Mammary epithelial cell (primary cell): Measurements from ENCODE around the gene AGAP1.

Source experiments
- EZH2 ChIP-seq: IDR thresholded peaks from 2 replicates; pipeline ENCODE4 v1.6.1; 2012; ENCODE audit warnings: low read length, inconsistent platforms, borderline replicate concordance
- TF ChIP-seq, protein P1 (sequence below), 2 donors: IDR thresholded peaks in 1 of 2; conservative IDR thresholded peaks in 1 of 2; 2 replicates each; pipeline ENCODE4 v1.5.1; 2011 to 2012; ENCODE audit warnings: inconsistent platforms in 2 of 2, low read length in 2 of 2, mild to moderate bottlenecking in 2 of 2, control low read depth in 1 of 2, low read depth in 1 of 2; ENCODE audit not compliant: insufficient read depth in 1 of 2; ENCODE audit errors: extremely low read depth in 1 of 2

DNA sequence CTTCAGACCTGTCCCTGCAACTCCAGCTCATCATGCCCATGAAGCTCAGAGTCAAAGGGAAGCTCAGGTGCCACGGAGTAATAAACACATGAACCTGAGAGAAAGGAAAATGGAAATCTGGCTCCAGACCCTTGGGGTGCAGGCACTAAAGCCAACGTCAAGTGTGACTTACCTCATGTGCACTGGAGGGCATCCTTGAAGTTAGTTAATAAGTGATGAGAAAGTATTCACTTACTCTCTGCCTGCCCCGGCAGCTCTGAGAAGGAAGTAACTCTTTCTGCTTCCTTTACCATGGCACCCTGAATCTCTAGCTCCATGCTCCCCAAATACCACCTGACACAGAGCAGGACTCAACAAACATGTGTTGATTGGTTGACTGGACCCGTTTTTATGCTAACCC lies 21.4 kb upstream of the AGAP1 start:
- TF ChIP-seq, protein P1, sequence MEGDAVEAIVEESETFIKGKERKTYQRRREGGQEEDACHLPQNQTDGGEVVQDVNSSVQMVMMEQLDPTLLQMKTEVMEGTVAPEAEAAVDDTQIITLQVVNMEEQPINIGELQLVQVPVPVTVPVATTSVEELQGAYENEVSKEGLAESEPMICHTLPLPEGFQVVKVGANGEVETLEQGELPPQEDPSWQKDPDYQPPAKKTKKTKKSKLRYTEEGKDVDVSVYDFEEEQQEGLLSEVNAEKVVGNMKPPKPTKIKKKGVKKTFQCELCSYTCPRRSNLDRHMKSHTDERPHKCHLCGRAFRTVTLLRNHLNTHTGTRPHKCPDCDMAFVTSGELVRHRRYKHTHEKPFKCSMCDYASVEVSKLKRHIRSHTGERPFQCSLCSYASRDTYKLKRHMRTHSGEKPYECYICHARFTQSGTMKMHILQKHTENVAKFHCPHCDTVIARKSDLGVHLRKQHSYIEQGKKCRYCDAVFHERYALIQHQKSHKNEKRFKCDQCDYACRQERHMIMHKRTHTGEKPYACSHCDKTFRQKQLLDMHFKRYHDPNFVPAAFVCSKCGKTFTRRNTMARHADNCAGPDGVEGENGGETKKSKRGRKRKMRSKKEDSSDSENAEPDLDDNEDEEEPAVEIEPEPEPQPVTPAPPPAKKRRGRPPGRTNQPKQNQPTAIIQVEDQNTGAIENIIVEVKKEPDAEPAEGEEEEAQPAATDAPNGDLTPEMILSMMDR (conservative IDR thresholded peaks at IDR 0.05 in 1 of 2, IDR thresholded peaks at IDR 0.05 in 1 of 2; ENCODE audit: extremely low read depth in 1 of 2, insufficient read depth in 1 of 2, low read depth in 1 of 2, low read length in 2 of 2): no peak
- TF ChIP-seq EZH2: no peak
